CD4-positive, alpha-beta T cell treated with Interleukin-6 at 100 ng/mL for 8 hours (primary cell): Measurements from ENCODE around the gene MAD1L1.
"Not testable (repeated sequence)": the region's sequence is repeated elsewhere in the genome, so short reads cannot be mapped to it uniquely, and the experiment has no call there.

Experiments
- DNase-seq: peaks from one replicate; pipeline ENCODE4 v3.0.0-alpha.2; 2020; ENCODE audit warnings: mixed read lengths, low spot score

The MAD1L1 gene

DNA sequence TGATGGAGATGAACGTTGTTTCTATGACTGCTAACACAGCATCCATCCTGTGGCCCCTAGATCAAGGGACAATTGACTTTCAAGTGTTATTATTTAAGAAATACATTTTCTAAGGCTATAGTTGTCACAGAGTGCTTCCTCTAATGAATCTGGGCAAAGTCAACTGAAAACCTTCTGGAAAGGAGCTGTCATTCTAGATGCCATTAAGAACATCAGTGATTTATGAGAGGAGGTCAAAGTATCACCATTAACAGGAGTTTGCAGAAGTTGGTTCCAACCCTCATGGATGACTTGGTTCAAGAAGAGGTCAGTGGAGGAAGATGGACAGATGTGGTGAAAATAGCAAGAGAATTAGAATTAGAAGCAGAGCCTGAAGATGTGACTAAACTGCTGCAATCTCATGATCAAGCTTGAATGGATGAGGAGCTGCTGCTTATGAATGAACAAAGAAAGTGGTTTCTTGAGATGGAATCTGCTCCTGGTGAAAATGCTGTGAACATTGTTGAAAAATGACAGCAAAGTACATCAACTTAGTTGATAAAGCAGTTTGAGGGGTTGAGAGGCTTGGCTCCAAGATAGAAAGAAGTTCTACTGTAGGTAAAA is 400.7 kb downstream of the MAD1L1 start:
- not testable (repeated sequence) for DNase-seq

DNA sequence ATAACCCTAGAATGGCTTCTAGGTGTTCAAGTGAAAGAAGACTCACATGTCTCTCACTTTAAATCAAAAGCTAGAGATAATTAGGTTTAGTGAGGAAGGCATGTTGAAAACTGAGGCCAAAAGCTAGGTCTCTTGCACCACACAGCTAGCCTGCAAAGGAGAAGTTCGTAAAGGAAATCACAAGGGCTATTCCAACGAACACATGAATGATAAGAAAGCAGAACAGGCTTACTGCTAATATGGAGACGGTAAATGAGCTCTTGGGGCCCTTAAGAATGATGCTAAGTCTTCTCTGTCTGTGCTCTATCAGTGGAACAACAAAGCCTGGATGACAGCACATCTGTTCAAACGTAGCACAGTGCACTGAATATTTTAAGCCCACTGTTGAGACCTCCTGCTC is 401.3 kb downstream of the MAD1L1 start:
- not testable (repeated sequence) for DNase-seq

DNA sequence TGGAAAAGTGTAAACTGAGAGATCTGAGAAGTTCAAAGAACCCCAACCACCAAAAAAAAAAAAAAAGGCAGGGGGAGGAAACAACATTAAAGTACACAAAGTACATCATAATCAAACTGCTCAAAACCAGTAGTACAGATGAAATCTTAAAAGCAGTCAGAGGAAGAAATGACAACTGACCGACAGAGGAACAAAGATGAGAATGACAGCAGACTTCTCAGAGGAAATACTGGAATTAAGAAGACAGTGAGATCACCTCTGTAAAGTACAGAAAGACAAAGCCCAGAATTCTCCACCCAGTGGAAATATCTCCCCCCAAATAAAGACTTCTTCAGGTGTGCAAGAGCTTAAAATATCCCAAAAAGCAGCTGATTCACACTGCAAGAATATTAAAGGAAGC is 403.1 kb downstream of the MAD1L1 start:
- not testable (repeated sequence) for DNase-seq

DNA sequence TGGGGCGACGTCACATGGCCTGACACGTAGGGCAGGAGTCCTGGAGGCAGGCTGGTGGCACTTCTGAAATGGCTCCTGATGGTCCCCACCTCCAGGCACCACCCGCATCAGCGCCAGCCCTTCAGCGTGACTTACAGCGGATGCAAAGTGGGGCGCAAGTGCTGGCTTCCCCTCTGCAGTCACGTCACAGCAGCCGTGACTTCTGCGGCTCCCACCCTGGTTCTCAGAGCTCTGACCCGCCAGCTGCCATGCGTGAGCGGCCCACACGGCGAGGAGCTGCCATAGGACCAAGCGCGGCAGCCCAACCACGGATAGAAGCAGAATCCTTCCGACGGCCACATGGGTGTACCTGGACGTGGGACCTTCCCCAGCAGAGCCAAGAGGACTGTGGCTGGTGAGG is 403.6 kb downstream of the MAD1L1 start:
- DNase-seq = no peak

DNA sequence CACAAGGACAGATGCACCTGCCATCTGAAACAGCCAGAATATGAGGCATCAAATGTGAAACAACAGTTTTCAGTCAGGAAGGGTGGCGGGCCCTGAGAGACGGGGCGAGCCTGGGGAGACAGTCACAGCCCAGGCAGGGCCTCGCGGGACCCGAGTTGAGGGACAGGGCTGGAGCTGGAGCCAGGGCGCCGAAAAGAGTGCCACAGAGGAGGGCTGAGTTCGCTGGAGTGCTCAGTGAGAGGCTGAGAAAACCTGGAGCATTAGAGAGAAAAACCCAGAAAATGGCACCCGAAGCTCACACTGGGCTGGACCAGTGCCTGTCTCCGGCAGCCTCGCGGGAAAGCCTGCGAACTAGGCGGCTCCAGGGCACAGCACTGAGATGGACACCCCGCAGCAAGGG is 404.6 kb downstream of the MAD1L1 start:
- DNase-seq = not testable (repeated sequence)

DNA sequence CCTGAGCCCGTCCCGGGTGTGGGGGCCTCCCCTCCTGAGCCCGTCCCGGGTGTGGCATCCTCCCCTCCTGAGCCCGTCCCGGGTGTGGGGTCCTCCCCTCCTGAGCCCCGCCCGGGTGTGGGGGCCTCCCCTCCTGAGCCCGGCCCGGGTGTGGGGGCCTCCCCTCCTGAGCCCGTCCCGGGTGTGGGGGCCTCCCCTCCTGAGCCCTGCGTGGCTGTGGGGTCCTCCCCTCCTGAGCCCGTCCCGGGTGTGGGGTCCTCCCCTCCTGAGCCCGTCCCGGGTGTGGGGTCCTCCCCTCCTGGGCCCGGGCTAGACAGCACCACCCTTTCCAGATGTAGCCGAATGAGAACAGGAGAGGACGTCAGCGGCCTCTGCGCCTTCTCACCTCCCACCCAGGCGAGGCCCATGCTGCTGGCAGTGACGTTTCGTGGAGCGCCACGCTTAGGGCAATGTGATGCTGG is 405.2 kb downstream of the MAD1L1 start:
- not testable (repeated sequence) for DNase-seq

DNA sequence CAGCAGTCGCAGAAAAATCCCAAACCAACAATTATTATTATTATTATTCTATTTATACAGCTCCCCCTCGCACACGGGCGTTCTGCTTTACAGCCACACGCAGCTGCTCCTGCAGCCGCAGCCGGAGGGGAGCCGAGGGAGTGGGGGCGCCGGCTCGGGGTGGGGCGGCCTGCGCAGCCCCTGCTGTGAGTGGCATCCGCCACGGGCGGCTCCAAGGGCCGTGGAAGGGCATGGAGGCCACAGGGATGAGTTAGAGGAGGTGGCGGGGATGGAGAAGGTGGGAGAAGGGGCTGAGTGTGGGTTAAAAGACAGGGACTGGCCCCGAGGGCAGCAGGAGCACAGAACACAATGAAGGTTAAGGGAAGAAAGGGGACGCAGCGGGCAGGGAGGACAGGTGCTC is 405.8 kb downstream of the MAD1L1 start:
- not testable (repeated sequence) for DNase-seq

DNA sequence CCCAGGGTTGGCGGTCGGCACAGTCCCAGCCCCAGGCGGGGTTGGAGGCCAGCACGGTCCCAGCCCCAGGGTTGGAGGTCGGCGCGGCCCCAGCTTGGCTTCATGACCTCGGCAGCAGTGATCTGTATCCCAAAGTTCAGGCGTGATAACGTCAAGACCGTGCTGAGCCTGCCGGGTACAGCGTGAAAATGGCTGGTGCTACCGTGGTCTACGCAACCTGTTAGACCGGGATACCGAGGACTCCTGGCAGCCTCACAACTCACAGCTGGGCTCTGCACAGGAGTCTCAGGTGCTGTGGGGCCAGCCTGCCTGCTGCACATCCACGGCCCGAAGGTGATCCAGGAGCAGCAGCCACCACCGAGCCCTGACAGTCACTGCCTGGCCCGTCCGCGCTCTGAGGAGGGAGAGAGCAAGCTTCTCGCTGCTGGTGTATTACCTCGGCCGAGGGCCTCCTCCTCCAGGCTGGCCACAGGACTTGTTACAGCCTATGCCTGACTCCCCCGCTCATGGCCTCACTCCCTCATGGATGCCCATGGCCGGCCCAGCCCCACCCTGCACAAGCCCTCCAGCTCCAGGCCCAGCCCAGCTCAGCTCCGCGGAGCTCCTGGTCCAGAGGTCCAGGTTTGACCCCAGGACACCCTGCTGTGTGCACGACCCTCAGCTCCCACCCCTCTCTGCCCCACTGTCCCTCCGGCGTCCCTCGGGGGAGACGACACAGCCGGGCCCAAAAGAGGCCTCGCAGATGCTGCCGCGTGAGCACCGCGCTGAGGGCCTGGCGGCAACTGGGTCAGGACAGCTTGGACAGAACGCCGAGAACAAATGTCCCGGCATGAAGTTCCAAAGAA is 406.6 kb downstream of the MAD1L1 start:
- DNase-seq = no peak

DNA sequence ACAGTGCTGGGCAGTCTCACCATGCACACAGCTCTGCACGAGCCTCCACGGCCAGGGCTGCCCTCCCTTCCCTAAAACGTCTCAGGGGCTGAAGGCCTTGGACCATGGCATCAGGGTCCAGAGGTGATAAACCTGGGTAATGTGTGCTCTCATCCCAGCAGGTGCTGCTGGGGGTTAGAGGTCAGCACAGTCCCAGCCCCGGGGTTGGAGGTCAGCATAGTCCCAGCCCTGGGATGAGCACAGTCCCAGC is 407.2 kb downstream of the MAD1L1 start:
- DNase-seq = not testable (repeated sequence)

DNA sequence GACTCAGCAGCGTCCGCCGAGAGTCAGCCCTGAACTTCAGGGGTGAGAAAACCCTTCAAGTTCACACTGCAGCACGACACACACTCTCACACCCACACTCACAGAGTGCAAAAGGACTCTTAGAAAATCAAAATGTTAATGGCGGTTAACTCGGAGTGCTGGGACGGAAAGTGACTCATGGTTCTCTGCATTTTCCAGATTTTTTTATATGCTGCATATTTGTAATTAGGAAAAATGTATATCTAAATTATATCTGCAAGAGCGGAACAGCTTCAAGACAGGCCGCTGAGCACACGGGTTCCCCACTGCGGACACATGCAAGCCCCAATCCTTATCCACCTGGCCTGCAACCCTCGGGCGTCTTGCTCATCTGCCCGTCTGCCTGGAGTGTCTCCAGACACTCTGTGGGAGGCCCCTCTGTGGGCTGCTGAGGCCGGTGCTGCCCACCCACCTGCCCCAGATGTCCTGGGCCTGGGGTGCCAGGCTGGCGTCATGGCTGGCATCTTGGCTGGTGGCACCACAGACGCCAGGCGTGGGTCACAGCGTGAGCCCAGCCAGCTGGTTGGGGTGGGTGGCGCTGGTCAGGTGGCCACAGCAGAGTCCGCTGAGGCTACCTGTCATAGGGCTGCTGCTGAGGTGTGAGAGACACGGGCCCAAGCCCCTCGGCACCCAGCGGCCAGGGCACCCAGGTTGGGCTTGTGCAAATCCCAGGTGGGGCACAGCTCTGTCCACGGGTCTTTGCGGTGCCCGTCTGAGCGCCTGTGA is 407.7 kb downstream of the MAD1L1 start:
- DNase-seq = not testable (repeated sequence)

DNA sequence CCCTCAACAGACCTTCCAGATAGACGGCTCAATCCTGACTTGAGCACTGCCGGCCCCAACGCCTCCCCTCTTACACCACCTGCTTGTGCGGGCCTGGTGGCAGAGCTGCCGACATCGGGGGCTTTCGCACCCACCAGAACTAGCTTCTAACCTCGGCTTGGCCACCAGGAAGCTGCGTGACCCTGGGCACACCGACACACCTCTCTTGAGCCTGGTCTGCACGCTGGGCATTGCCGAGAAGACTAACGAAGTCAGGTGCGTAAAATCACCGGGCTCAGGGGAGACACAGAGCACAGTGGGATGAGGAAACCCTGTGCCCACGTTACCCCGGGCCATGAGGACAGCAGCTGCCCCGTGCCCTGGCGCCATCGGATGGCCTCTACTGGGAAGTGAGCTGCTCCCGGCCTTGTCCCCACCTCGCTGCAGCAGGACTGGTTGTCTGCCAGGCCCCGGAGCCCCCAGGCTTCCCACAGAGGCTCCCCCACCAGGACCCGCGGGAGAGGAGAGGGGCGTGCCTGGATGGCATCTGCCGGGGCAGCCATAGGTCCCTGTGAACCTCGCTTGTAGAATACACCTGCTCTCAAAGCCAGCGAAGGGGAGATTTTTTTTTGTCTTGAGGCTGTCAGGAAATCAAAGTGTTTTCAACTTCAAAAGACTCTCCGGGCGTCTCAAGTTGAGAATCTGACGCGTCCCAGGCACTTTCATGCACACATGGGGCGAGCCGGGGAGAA is 408.4 kb downstream of the MAD1L1 start:
- DNase-seq = peak; percentile 46

DNA sequence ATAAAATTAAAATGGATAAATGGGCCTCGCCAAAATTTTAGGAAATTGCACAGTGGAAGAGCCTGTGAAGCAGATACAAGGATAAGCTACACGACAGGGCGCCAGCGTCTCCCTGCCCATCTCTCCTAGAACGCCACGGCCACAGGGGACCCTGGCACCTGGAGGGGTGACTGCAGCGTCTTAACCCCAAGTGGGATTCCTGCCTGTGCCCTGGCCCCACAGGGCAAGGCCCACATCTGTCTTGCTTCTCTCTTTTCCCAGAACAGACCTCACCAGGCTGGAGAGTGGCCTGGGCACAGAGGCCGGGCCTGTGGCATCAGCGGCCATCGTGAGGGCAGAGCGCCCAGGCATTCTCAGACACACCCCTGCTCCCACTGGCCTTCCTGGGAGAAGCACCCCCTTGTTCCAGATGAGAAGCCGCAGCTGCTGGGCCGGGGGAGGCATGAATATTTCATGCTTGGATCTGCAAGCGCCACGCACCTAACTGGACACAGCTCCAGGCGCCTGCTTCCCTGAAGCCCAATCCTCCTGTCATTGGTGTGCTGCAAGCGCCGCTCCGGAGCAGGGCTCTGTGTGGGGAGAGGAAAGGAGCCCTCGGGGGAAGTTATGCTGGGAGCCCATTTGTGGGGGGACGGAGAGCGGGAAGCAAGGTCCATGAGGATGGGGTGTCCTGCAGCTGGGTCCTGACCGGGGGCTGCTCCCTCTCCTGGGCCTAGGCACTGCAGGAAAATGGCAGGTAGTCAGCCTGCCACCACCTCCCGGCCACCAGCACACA is 409.2 kb downstream of the MAD1L1 start:
- no peak for DNase-seq

DNA sequence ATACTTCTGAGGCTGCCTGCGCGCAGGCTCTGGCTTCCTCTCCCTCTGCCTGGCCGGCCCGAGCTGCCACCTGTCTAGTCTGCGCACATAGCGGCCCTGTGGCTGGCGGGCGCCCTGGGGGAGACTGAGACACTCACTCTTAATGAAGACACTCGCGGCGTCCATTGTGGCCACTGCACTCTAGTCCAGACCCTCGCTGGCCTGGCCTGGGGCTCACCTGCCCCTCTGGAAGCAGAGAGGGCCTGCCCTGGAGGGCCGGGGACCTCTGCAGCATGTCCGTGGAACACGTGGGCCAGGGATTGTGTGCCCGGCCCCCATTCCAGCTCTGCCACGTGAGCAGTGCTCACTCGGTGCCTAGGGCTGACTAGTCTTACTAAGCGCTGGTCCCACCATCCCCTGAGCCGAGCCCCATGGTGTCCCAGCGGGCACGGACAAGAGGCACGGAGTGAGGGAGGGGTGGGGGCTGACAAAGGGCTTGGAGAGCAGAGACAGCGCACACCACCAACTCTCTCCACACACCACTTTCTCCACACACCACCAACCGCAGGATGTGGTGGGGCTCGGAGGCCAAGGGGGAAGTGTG is 413.4 kb downstream of the MAD1L1 start:
- DNase-seq = peak; percentile 14

DNA sequence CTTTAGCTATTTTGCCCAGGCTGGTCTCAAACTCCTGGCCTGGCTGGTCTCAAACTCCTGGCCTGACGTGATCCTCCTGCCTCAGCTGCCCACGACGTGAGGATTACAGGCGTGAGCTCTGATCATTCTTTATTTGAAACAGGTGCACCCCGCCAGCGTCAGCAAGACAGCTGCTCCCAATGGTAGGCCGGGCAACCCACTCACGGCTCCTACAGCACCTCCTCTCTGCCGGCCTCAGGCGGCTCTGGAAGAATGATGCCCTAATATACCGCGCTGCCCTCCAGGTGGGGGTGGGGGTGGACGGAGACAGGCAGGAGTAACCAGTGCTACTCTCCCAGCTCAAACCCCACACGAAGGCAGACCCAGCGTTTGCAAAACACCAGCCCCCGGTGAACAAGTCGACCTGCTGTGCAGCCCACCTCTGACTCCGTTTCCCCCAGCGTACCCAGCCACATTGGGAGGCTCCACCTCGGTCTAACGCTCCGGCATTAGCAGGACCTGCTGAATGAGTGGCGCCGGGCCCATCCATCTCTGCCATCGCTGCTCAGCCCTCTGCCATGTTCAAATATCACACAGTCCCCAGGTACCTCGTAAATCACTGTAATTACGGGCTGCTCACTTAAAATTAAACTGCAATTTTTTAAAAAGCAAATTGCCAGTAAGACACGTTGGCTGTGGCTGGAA is 414.0 kb downstream of the MAD1L1 start:
- no peak for DNase-seq

DNA sequence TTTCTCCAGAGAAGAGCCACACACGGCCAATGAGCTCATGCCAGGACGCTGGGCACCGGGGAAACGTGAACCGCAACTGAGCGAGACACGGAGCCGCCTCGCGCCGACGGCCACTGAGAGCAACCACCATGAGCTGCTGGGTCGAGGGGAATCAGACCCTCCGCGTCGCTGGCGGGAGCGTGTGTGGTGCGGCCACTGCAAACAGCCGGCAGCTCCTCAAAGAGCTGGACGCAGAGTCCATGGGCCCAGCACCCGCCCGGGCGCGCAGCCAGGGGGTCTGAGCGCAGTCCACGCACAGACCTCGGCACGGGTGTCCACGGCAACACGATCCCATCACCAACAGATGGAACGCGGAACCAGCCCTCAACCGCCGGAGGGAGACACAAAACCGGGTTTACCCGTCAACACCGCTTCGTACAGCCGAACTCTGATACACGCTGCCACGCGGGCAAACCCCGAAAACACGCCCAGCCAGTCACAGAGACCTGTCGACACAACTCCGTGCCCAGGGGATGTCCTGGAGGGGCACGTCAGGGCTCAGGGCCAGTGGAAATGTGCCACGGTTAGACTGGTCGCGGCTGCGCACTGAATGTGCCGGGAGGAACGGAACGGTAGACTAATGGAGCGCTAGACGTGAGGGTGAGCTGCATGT is 415.6 kb downstream of the MAD1L1 start:
- no peak for DNase-seq

DNA sequence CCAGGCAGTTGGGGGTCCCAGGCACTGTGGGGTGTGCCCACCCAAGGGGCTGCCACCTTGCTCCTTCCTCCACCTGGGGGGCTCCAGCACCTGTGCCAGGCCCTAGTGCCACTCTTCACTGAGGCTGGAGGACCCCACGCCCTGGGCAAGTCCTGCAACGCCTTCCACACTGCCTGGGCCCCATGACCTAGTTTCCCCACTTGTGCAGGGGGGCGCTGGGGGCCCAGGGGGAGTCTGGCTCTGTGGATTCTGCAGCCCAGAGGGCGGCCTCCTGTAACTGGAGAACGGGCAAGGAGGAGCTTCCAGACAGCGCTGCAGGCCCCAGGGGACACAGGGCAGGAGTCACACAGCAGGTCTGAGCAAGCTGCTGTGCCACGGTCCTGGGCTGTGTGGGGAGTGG is 416.3 kb downstream of the MAD1L1 start:
- DNase-seq = not testable (repeated sequence)

DNA sequence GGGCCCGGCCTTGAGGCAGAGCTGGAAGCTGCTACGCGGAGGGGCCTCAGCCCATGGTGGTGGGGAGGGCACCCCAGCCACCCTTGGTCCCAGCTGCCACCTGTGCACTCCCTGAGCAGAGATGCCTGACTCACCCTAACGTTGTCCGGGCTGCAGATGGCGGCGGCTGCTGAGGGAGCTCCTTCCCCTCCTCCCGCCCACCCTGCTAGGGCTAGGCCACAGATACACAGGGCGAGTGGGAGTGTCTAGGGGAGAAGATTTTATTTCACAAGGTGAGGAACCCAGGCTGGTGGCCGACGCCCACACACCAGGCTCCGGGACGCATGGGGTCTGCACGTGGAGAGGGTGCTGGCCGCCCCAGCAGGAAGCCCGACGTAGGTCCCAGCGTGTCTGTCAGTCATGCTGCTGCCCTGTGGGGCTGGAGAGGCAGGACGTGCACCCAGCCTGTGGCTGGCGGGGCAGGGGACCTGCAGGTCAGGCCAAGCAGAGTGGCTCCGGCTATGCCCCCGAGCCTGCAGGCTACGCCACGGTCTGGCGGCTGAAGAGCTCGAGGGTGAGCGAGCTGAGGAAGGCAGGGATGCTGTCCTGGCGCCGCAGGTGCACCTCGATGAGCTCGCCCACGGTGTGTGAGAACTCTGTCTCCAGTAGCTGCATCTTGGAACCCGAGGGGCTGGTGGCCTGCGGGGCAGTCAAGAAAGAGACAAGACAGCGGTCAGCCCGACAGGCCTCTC is 417.0 kb downstream of the MAD1L1 start:
- DNase-seq = not testable (repeated sequence)

DNA sequence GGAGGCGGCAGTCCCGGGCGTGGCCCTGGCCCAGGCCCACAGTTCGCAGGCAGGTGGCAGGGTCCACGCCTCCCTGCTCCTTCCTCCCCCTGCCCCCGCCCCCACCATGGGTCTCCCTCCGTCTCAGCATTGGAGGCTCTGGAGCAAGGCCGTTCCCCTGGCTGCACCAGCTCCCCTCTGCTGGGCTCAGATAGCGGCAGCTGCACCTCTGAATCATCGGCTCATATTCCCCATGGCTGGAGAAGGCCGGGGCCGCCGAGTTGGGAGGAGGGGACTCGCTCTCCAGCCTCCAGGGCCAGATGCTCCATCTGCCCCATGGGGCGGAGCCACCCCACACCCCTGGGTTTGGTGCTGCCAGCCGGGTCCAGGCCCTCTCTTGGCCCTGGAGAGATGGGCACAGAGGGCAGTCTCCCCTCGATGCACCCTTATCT is 417.7 kb downstream of the MAD1L1 start:
- no peak for DNase-seq

DNA sequence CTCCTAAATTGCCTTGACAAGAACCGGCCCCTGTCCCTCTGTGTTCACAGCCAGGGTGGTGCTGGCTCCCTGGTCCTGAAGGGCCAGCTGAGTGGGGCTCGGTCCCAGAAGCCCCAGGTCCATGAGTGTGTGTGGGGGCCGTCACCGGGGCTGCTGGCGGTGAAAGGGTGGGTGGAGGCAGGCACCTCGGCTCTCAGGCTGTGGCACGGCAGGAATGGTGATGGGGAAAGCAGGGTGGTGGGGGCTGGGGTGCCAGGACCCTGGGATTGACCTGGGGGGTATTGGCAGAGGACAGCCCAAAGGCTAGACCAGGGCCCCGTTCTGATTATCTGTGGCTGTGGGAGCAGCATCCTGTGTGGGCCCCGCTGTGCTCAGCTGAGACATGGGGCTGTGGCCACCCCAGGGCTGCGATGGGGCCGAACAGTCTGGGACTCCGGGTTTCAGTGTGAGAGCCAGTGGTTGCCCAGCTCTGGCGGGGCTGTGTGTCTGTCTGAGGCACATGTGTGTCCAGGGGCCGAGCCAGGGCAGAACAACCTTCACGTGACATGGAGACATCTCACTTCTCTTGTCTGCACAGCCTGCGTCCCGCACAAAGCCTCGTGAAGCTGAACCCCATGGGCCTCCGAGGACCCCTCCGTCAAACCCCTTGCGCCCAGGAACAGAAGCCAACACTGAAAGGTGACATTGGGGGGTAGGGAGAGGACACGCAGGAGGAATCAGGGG is 418.5 kb downstream of the MAD1L1 start:
- DNase-seq = no peak
